ENCODE results near the gene NLRX1. TPM values are rescaled to one million over a fixed set of nuclear protein-coding genes. Genes with fewer than 3 reads are reported as not detected.

The NLRX1 gene
- total and polyA plus RNA-seq, 4 donors: 4.2 to 12.0 (median 10.4) TPM

DNA sequence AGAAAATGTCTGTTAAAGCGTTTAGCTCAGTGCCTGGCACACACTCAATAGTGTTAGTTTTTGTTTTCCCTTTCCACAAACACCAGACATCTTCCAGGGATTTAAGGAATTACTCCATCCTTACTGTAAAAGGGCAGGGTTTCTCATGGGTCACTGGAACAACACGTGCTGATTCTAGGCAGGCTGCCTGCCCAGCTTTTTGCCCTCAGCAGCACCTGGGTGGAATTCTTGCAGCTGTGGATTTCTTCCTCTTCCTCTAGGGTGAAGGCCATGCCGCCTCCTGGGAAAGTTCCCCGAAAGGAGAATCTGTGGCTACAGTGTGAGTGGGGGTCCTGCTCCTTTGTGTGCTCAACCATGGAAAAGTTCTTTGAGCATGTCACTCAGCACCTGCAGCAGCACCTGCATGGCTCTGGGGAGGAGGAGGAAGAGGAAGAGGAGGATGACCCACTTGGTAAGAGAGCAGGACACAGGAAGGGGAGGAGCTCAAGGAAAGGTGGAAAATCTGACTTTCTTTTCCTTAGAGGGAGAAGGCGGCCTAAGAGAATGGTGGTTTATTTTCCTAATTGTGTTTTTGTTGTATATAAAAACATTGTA is 41.8 kb upstream of the NLRX1 start:
- Histone ChIP-seq H3K4me3 (ENCODE audit: low read depth in 1 of 3, low read length in 3 of 3) (no peak overlapping the region), H3K9me3 (ENCODE audit: control insufficient read depth in 4 of 4, low read length in 3 of 4) (no peaks in the 10 kb centered on the region), H3K27me3 (ENCODE audit: control insufficient read depth in 4 of 4, insufficient read depth in 4 of 4, low read length in 3 of 4) (no peaks in the 10 kb centered on the region), H3K9ac (ENCODE audit: low read depth in 1 of 2, low read length in 2 of 2) (peak overlapping the region in 1 of 2 donors; percentile 7), H3K27ac (ENCODE audit: low read depth in 1 of 2, low read length in 2 of 2) (no peak overlapping the region), H3K36me3 (ENCODE audit: control insufficient read depth in 4 of 4, insufficient read depth in 3 of 4, low read depth in 1 of 4, low read length in 3 of 4) (peaks cover 8 to 20% (median 16%) of the 10 kb centered on the region in 4 donors), H3K4me1 (ENCODE audit: control insufficient read depth in 4 of 4, insufficient read depth in 4 of 4, low read length in 3 of 4) (peaks cover 6 to 17% (median 12%) of the 10 kb centered on the region in 4 donors)
- TF ChIP-seq RAD21 (IDR thresholded peaks at IDR 0.05) (no peak), FOXA1 (IDR thresholded peaks at IDR 0.05) (no peak), HNF4G (IDR thresholded peaks at IDR 0.05) (no peak), JUND (IDR thresholded peaks at IDR 0.05) (no peak), SP1 (IDR thresholded peaks at IDR 0.05) (no peak), RXRA (IDR thresholded peaks at IDR 0.05) (no peak), HNF4A (conservative IDR thresholded peaks at IDR 0.05) (no peak), YY1 (IDR thresholded peaks at IDR 0.05) (no peak), EGR1 (IDR thresholded peaks at IDR 0.05; ENCODE audit: low read depth in 2 of 2) (no peak), FOXA2 (IDR thresholded peaks at IDR 0.05) (no peak)
- TF ChIP-seq, protein P1, sequence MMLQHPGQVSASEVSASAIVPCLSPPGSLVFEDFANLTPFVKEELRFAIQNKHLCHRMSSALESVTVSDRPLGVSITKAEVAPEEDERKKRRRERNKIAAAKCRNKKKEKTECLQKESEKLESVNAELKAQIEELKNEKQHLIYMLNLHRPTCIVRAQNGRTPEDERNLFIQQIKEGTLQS (IDR thresholded peaks at IDR 0.05): no peak
- TF ChIP-seq, protein P2, sequence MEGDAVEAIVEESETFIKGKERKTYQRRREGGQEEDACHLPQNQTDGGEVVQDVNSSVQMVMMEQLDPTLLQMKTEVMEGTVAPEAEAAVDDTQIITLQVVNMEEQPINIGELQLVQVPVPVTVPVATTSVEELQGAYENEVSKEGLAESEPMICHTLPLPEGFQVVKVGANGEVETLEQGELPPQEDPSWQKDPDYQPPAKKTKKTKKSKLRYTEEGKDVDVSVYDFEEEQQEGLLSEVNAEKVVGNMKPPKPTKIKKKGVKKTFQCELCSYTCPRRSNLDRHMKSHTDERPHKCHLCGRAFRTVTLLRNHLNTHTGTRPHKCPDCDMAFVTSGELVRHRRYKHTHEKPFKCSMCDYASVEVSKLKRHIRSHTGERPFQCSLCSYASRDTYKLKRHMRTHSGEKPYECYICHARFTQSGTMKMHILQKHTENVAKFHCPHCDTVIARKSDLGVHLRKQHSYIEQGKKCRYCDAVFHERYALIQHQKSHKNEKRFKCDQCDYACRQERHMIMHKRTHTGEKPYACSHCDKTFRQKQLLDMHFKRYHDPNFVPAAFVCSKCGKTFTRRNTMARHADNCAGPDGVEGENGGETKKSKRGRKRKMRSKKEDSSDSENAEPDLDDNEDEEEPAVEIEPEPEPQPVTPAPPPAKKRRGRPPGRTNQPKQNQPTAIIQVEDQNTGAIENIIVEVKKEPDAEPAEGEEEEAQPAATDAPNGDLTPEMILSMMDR (IDR thresholded peaks at IDR 0.05; ENCODE audit: low read depth, low read length, missing input control): no peak
- TF ChIP-seq, protein P3, sequence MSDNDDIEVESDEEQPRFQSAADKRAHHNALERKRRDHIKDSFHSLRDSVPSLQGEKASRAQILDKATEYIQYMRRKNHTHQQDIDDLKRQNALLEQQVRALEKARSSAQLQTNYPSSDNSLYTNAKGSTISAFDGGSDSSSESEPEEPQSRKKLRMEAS (IDR thresholded peaks at IDR 0.05): no peak
- TF ChIP-seq, protein P4, sequence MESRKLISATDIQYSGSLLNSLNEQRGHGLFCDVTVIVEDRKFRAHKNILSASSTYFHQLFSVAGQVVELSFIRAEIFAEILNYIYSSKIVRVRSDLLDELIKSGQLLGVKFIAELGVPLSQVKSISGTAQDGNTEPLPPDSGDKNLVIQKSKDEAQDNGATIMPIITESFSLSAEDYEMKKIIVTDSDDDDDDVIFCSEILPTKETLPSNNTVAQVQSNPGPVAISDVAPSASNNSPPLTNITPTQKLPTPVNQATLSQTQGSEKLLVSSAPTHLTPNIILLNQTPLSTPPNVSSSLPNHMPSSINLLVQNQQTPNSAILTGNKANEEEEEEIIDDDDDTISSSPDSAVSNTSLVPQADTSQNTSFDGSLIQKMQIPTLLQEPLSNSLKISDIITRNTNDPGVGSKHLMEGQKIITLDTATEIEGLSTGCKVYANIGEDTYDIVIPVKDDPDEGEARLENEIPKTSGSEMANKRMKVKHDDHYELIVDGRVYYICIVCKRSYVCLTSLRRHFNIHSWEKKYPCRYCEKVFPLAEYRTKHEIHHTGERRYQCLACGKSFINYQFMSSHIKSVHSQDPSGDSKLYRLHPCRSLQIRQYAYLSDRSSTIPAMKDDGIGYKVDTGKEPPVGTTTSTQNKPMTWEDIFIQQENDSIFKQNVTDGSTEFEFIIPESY (IDR thresholded peaks at IDR 0.05): no peak
- WGBS: 72% methylated on average over 5 of the region's 5 CpGs
- no peak for DNase-seq (ENCODE audit: low spot score)

DNA sequence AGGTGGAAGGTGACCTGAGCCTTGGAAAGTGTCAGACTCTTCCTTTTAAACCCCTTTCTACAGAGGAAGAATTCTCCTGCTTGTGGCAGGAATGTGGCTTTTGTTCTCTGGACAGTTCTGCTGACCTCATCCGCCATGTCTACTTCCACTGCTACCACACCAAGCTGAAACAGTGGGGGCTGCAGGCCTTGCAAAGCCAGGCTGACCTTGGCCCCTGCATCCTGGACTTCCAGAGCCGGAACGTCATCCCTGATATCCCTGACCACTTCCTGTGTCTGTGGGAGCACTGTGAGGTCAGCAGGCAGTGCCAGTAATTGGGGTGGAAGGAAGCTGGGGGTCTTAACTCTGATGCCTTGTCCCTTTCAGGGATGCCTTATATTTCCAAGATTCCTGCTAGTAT is 37.9 kb upstream of the NLRX1 start:
- 70% methylated on average over 3 of the region's 3 CpGs for WGBS
- no peaks in the 10 kb centered on the region for H3K9me3 ChIP-seq (ENCODE audit: control insufficient read depth in 4 of 4, low read length in 3 of 4)
- DNase-seq (ENCODE audit: low spot score): no peak
- H3K4me3 ChIP-seq (ENCODE audit: low read depth in 1 of 3, low read length in 3 of 3): no peak overlapping the region
- no peak overlapping the region for H3K27ac ChIP-seq (ENCODE audit: low read depth in 1 of 2, low read length in 2 of 2)
- H3K36me3 ChIP-seq (ENCODE audit: control insufficient read depth in 4 of 4, insufficient read depth in 3 of 4, low read depth in 1 of 4, low read length in 3 of 4): peaks cover 9 to 40% (median 27%) of the 10 kb centered on the region in 4 donors
- peaks cover 0 to 2% (median under 1%) of the 10 kb centered on the region in 4 donors for H3K4me1 ChIP-seq (ENCODE audit: control insufficient read depth in 4 of 4, insufficient read depth in 4 of 4, low read length in 3 of 4)
- no peak overlapping the region for H3K9ac ChIP-seq (ENCODE audit: low read depth in 1 of 2, low read length in 2 of 2)
- H3K27me3 ChIP-seq (ENCODE audit: control insufficient read depth in 4 of 4, insufficient read depth in 4 of 4, low read length in 3 of 4): no peaks in the 10 kb centered on the region
- TF ChIP-seq, protein P4 (IDR thresholded peaks at IDR 0.05): no peak
- no peak for TF ChIP-seq JUND (IDR thresholded peaks at IDR 0.05)
- no peak for TF ChIP-seq FOXA2 (IDR thresholded peaks at IDR 0.05)
- no peak for TF ChIP-seq YY1 (IDR thresholded peaks at IDR 0.05)
- TF ChIP-seq, protein P5, sequence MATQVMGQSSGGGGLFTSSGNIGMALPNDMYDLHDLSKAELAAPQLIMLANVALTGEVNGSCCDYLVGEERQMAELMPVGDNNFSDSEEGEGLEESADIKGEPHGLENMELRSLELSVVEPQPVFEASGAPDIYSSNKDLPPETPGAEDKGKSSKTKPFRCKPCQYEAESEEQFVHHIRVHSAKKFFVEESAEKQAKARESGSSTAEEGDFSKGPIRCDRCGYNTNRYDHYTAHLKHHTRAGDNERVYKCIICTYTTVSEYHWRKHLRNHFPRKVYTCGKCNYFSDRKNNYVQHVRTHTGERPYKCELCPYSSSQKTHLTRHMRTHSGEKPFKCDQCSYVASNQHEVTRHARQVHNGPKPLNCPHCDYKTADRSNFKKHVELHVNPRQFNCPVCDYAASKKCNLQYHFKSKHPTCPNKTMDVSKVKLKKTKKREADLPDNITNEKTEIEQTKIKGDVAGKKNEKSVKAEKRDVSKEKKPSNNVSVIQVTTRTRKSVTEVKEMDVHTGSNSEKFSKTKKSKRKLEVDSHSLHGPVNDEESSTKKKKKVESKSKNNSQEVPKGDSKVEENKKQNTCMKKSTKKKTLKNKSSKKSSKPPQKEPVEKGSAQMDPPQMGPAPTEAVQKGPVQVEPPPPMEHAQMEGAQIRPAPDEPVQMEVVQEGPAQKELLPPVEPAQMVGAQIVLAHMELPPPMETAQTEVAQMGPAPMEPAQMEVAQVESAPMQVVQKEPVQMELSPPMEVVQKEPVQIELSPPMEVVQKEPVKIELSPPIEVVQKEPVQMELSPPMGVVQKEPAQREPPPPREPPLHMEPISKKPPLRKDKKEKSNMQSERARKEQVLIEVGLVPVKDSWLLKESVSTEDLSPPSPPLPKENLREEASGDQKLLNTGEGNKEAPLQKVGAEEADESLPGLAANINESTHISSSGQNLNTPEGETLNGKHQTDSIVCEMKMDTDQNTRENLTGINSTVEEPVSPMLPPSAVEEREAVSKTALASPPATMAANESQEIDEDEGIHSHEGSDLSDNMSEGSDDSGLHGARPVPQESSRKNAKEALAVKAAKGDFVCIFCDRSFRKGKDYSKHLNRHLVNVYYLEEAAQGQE (IDR thresholded peaks at IDR 0.05): no peak
- TF ChIP-seq HNF4A (conservative IDR thresholded peaks at IDR 0.05): no peak
- TF ChIP-seq, protein P1 (IDR thresholded peaks at IDR 0.05): no peak
- peak; percentile 50 to 65 for TF ChIP-seq GABPA (IDR thresholded peaks at IDR 0.05 in 1 of 2, conservative IDR thresholded peaks at IDR 0.05 in 1 of 2)
- peak in 1 of 2 donors; percentile 18 for TF ChIP-seq RXRA (IDR thresholded peaks at IDR 0.05)
- TF ChIP-seq RAD21 (IDR thresholded peaks at IDR 0.05): peak in 1 of 2 donors; percentile 5
- no peak for TF ChIP-seq SP1 (IDR thresholded peaks at IDR 0.05)
- no peak for TF ChIP-seq FOXA1 (IDR thresholded peaks at IDR 0.05)
- TF ChIP-seq, protein P2 (IDR thresholded peaks at IDR 0.05; ENCODE audit: low read depth, low read length, missing input control): no peak
- no peak for TF ChIP-seq HNF4G (IDR thresholded peaks at IDR 0.05)
- TF ChIP-seq EGR1 (IDR thresholded peaks at IDR 0.05; ENCODE audit: low read depth in 2 of 2): no peak
- TF ChIP-seq NR2F2 (IDR thresholded peaks at IDR 0.05): peak; percentile 86

Measured in liver (tissue), 9 donors.